Stomach (tissue), 4 donors: ENCODE results near the gene WHRN.

Experiments
- POLR2A ChIP-seq, 4 donors: fragments of 450-650 bp; IDR thresholded peaks; one replicate each; pipeline ENCODE4 v1.6.1; 2016; ENCODE audit warnings: antibody characterized with exemption in 4 of 4, control low read depth in 2 of 4, mild to moderate bottlenecking in 1 of 4, moderate library complexity in 1 of 4
- TF ChIP-seq, protein P1 (sequence below), 7 experiments: fragments of 450-650 bp in 4 of 7; fragments of 200-600 bp in 3 of 7; sonication (generic) in 3 of 7; IDR thresholded peaks; one replicate each; pipeline ENCODE4 v1.5.1; 2016 to 2019; ENCODE audit warnings: antibody characterized with exemption in 7 of 7, control low read depth in 2 of 7, mild to moderate bottlenecking in 1 of 7

DNA sequence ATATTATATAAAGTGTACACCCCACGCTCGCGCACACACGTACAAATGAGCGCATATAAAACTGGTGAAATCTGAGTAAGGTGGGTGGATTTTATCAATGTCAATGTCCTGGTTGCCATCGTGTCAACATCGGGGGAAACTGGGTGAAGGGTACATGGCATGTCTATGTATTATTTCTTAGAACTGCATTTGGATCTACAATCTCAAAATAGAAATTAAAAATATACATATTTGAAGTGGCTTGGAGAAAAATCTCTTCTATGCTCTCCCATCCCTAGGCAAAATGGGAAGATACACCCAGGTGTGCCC lies 763 bp upstream of the WHRN start:
- TF ChIP-seq, protein P1, sequence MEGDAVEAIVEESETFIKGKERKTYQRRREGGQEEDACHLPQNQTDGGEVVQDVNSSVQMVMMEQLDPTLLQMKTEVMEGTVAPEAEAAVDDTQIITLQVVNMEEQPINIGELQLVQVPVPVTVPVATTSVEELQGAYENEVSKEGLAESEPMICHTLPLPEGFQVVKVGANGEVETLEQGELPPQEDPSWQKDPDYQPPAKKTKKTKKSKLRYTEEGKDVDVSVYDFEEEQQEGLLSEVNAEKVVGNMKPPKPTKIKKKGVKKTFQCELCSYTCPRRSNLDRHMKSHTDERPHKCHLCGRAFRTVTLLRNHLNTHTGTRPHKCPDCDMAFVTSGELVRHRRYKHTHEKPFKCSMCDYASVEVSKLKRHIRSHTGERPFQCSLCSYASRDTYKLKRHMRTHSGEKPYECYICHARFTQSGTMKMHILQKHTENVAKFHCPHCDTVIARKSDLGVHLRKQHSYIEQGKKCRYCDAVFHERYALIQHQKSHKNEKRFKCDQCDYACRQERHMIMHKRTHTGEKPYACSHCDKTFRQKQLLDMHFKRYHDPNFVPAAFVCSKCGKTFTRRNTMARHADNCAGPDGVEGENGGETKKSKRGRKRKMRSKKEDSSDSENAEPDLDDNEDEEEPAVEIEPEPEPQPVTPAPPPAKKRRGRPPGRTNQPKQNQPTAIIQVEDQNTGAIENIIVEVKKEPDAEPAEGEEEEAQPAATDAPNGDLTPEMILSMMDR (IDR thresholded peaks at IDR 0.05) = no peak
- no peak for TF ChIP-seq POLR2A (IDR thresholded peaks at IDR 0.05)
